H1 (cell line): Measurements from ENCODE around the gene FBN1.

ENCODE experiments used
- BRCA1 ChIP-seq: IDR thresholded peaks from 2 replicates; pipeline ENCODE4 v1.6.1; 2012; ENCODE audit warnings: low read depth, low read length, improper control_type of control experiment
- EGR1 ChIP-seq: IDR thresholded peaks from 2 replicates; pipeline ENCODE4 v1.6.1; 2011; ENCODE audit warnings: low read depth, low read length, borderline replicate concordance
- EZH2 ChIP-seq: fragments of 200-600 bp; sonication (generic); IDR thresholded peaks from 2 replicates; pipeline ENCODE4 v1.7.1; 2012; ENCODE audit warnings: low read depth, mild to moderate bottlenecking, moderate library complexity, low read length, inconsistent platforms; ENCODE audit not compliant: severe bottlenecking
- HDAC2 ChIP-seq, 2 experiments: fragments of 300-600 bp in 1 of 2; sonication (generic) in 1 of 2; IDR thresholded peaks; 2 replicates each; pipeline ENCODE4 v1.6.1; 2011 to 2012; ENCODE audit warnings: low read depth in 2 of 2, low read length in 2 of 2, mild to moderate bottlenecking in 2 of 2, moderate library complexity in 2 of 2, borderline replicate concordance in 1 of 2, inconsistent platforms in 1 of 2
- JUND ChIP-seq: IDR thresholded peaks from 2 replicates; pipeline ENCODE4 v1.6.1; 2011; ENCODE audit warnings: mild to moderate bottlenecking, improper control_type of control experiment, low read length
- POLR2A ChIP-seq, 2 experiments: IDR thresholded peaks; 1 replicate in 1 of 2; 2 replicates in 1 of 2; pipeline ENCODE4 v1.6.1; 2011; ENCODE audit warnings: low read depth in 2 of 2, low read length in 2 of 2, mild to moderate bottlenecking in 2 of 2; ENCODE audit errors: control extremely low read depth in 1 of 2
- USF2 ChIP-seq: IDR thresholded peaks from 2 replicates; pipeline ENCODE4 v1.6.1; 2011; ENCODE audit warnings: low read length, improper control_type of control experiment
- TF ChIP-seq, protein P1 (sequence below), 3 experiments: IDR thresholded peaks; 1 replicate in 2 of 3; 2 replicates in 1 of 3; pipeline versions ENCODE4 v1.5.1 to v1.6.1; 2011; ENCODE audit warnings: low read length in 3 of 3, mild to moderate bottlenecking in 3 of 3, inconsistent platforms in 2 of 3, low read depth in 1 of 3, moderate library complexity in 1 of 3; ENCODE audit not compliant: insufficient read depth in 1 of 3; ENCODE audit errors: control extremely low read depth in 1 of 3

DNA sequence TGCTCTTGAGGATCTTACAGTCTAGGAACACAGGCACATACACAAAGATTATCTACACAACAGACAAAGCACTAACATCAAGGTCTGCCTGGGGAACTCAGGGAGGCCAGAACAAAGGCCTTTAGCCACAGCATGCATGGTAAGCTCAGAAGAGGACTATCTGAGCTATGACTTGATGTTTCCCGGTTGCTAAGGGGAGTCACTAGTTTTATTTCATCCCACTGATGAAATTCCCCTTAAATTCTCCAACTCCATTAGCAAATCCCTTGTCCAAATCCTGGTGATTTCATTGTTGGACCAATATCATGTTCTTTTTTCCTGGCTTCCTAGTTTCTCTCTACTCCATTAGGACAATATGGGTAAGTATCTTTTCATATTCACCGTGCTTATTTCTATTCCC lies 23.3 kb downstream of the FBN1 start:
- TF ChIP-seq EZH2 (no peak), USF2 (no peak), BRCA1 (no peak), POLR2A (IDR thresholded peaks at IDR 0.05; ENCODE audit: control extremely low read depth in 1 of 2, low read depth in 2 of 2, low read length in 2 of 2) (no peak), JUND (no peak), EGR1 (no peak), HDAC2 (IDR thresholded peaks at IDR 0.05; ENCODE audit: borderline replicate concordance in 1 of 2, low read depth in 2 of 2, low read length in 2 of 2) (no peak)
- TF ChIP-seq, protein P1, sequence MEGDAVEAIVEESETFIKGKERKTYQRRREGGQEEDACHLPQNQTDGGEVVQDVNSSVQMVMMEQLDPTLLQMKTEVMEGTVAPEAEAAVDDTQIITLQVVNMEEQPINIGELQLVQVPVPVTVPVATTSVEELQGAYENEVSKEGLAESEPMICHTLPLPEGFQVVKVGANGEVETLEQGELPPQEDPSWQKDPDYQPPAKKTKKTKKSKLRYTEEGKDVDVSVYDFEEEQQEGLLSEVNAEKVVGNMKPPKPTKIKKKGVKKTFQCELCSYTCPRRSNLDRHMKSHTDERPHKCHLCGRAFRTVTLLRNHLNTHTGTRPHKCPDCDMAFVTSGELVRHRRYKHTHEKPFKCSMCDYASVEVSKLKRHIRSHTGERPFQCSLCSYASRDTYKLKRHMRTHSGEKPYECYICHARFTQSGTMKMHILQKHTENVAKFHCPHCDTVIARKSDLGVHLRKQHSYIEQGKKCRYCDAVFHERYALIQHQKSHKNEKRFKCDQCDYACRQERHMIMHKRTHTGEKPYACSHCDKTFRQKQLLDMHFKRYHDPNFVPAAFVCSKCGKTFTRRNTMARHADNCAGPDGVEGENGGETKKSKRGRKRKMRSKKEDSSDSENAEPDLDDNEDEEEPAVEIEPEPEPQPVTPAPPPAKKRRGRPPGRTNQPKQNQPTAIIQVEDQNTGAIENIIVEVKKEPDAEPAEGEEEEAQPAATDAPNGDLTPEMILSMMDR (IDR thresholded peaks at IDR 0.05; ENCODE audit: control extremely low read depth in 1 of 3, insufficient read depth in 1 of 3, low read depth in 1 of 3, low read length in 3 of 3): no peak
